SK-N-SH treated with all-trans-retinoic acid at 6 μM for 48 hours (cell line): ENCODE measurements around the gene TMOD4.

Experiments used
- ATAC-seq: fragments of 200-7000 bp; cut with Tn5 transposase; 3 replicates; pipeline ENCODE4 v1.9.1; 2020; ENCODE audit warnings: mild to moderate bottlenecking, moderate library complexity
- ARNTL ChIP-seq: fragments of 450-650 bp; formaldehyde crosslinking; IDR thresholded peaks from 2 replicates; pipeline ENCODE4 v1.5.0; 2020; ENCODE audit warnings: low read depth, mild to moderate bottlenecking, moderate library complexity, borderline replicate concordance
- CREB5 ChIP-seq: fragments of 250-450 bp; sonication (Bioruptor Pico); IDR thresholded peaks from 2 replicates; pipeline ENCODE4 v1.5.1; 2020; ENCODE audit warnings: low read depth, mild to moderate bottlenecking, moderate library complexity
- CSDC2 ChIP-seq: fragments of 250-450 bp; sonication (Bioruptor Pico); IDR thresholded peaks from 2 replicates; pipeline ENCODE4 v1.5.0; 2020; ENCODE audit warnings: mild to moderate bottlenecking, moderate library complexity
- CSRNP3 ChIP-seq: fragments of 250-450 bp; sonication (Bioruptor Pico); IDR thresholded peaks from 2 replicates; pipeline ENCODE4 v1.5.1; 2021; ENCODE audit warnings: mild to moderate bottlenecking, moderate library complexity
- ESRRG ChIP-seq: fragments of 250-450 bp; sonication (Bioruptor Pico); IDR thresholded peaks from 2 replicates; pipeline ENCODE4 v1.6.1; 2021; ENCODE audit warnings: mild to moderate bottlenecking
- ISL1 ChIP-seq: fragments of 250-450 bp; sonication (Bioruptor Pico); IDR thresholded peaks from 2 replicates; pipeline ENCODE4 v2.1.2; 2022; ENCODE audit warnings: mild to moderate bottlenecking, moderate library complexity
- OSR1 ChIP-seq: fragments of 250-450 bp; sonication (Bioruptor Pico); IDR thresholded peaks from 2 replicates; pipeline ENCODE4 v1.8.0; 2022; ENCODE audit warnings: moderate library complexity, mild to moderate bottlenecking, inconsistent platforms
- PATZ1 ChIP-seq: fragments of 250-450 bp; sonication (Bioruptor Pico); IDR thresholded peaks from 2 replicates; pipeline ENCODE4 v1.8.0; 2020; ENCODE audit warnings: mild to moderate bottlenecking, moderate library complexity, borderline replicate concordance
- POU6F1 ChIP-seq: fragments of 250-450 bp; sonication (Bioruptor Pico); IDR thresholded peaks from 2 replicates; pipeline ENCODE4 v1.8.0; 2021; ENCODE audit warnings: low read depth, mild to moderate bottlenecking, moderate library complexity, borderline replicate concordance
- PPARA ChIP-seq: fragments of 250-450 bp; sonication (Bioruptor Pico); IDR thresholded peaks from 2 replicates; pipeline ENCODE4 v1.5.0; 2020; ENCODE audit warnings: mild to moderate bottlenecking, borderline replicate concordance
- RARB ChIP-seq: fragments of 250-450 bp; sonication (Bioruptor Pico); IDR thresholded peaks from 2 replicates; pipeline ENCODE4 v1.8.0; 2021; ENCODE audit warnings: mild to moderate bottlenecking, moderate library complexity
- SNAI2 ChIP-seq: fragments of 250-450 bp; sonication (Bioruptor Pico); IDR thresholded peaks from 2 replicates; pipeline ENCODE4 v1.5.0; 2020; ENCODE audit warnings: mild to moderate bottlenecking, moderate library complexity
- TCF4 ChIP-seq: fragments of 250-450 bp; sonication (Bioruptor Pico); IDR thresholded peaks from 2 replicates; pipeline ENCODE4 v1.8.0; 2021; ENCODE audit warnings: mild to moderate bottlenecking, moderate library complexity, borderline replicate concordance
- TOX ChIP-seq: fragments of 250-450 bp; sonication (Bioruptor Pico); IDR thresholded peaks from 2 replicates; pipeline ENCODE4 v1.8.0; 2021; ENCODE audit warnings: mild to moderate bottlenecking, moderate library complexity, borderline replicate concordance
- TSHZ2 ChIP-seq: fragments of 250-450 bp; sonication (Bioruptor Pico); IDR thresholded peaks from 2 replicates; pipeline ENCODE4 v1.5.0; 2020; ENCODE audit warnings: mild to moderate bottlenecking, moderate library complexity
- ZFP3 ChIP-seq: fragments of 250-450 bp; sonication (Bioruptor Pico); IDR thresholded peaks from 2 replicates; pipeline ENCODE4 v1.5.0; 2020; ENCODE audit warnings: mild to moderate bottlenecking, moderate library complexity
- ZFP30 ChIP-seq: fragments of 450-650 bp; formaldehyde crosslinking; IDR thresholded peaks from 2 replicates; pipeline ENCODE4 v1.5.0; 2022; ENCODE audit warnings: mild to moderate bottlenecking, moderate library complexity
- ZNF565 ChIP-seq: fragments of 450-650 bp; formaldehyde crosslinking; conservative IDR thresholded peaks from 2 replicates; pipeline ENCODE4 v1.5.0; 2020; ENCODE audit warnings: low read depth, mild to moderate bottlenecking, moderate library complexity
- ZNF8 ChIP-seq: fragments of 450-650 bp; formaldehyde crosslinking; IDR thresholded peaks from 2 replicates; pipeline ENCODE4 v1.5.0; 2020; ENCODE audit warnings: mild to moderate bottlenecking, moderate library complexity

The TMOD4 gene

GRCh38 chr1:151142411-151143056, 33.2 kb downstream of the TMOD4 start:
- no peak for TF ChIP-seq ESRRG (CRISPR knock-in tag)
- TF ChIP-seq ARNTL (CRISPR knock-in tag) = no peak
- no peak for TF ChIP-seq POU6F1 (CRISPR knock-in tag)
- no peak for ATAC-seq

- ATAC-seq = no peak
- no peak for TF ChIP-seq ZFP30 (CRISPR knock-in tag)
- TF ChIP-seq SNAI2 (CRISPR knock-in tag) = no peak
- TF ChIP-seq, all 23 proteins: peak for 0
These were observed 38.0 kb downstream of the TMOD4 start for GRCh38 chr1:151137789-151138188.

- no peak for TF ChIP-seq OSR1 (CRISPR knock-in tag)
- no peak for TF ChIP-seq ISL1 (CRISPR knock-in tag)
- TF ChIP-seq CSDC2 = no peak
- no peak for TF ChIP-seq TCF4
- TF ChIP-seq ZFP30 (CRISPR knock-in tag) = no peak
- no peak for TF ChIP-seq ARNTL (CRISPR knock-in tag)
- TF ChIP-seq PATZ1 (CRISPR knock-in tag) = no peak
- TF ChIP-seq TSHZ2 (CRISPR knock-in tag) = no peak
- no peak for TF ChIP-seq PPARA (CRISPR knock-in tag)
- no peak for TF ChIP-seq ZFP3 (CRISPR knock-in tag)
- no peak for TF ChIP-seq TOX (CRISPR knock-in tag)
- TF ChIP-seq RARB (CRISPR knock-in tag) = no peak
- no peak for TF ChIP-seq CREB5
- no peak for TF ChIP-seq ESRRG (CRISPR knock-in tag)
- no peak for TF ChIP-seq ZNF8 (CRISPR knock-in tag)
- no peak for TF ChIP-seq ZNF565 (CRISPR knock-in tag)
- TF ChIP-seq CSRNP3 (CRISPR knock-in tag) = no peak
- no peak for ATAC-seq
These were observed 40.1 kb downstream of the TMOD4 start for GRCh38 chr1:151135433-151136385.
